Activated CD4-positive, alpha-beta T cell treated with anti-CD3 and anti-CD28 coated beads, Interleukin-2, amount 50 U/mL, for 48 hours (primary cell): ENCODE measurements around the gene ETNK2.

Experiments
- DNase-seq, 2 experiments: peaks; one replicate each; pipeline ENCODE4 v3.0.0-alpha.2; 2020

Gene ETNK2

DNA sequence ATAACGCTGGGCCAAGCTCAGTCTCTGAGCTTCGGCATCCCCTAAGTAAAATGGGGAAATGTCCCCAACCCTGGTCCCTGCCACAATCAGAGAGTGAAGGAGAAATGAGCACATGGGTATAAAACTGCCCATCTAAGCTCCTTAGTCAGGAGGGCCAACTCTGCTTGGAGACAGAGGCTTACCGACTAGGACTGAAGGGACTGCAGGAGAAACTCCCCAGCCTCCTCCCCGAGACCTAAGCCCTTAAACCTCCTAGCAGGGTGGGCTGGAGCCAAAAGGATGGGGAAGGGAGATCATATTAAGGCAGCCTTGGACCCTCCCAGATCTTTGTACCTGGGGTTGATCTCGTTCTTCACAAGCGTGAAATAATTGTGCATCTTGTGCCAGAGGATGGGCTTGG lies 5.5 kb downstream of the ETNK2 start:
- no peak for DNase-seq

- DNase-seq = no peak
Measured at GRCh38 chr1:204145033-204145504, 6.8 kb downstream of the ETNK2 start.

- no peak for DNase-seq
Measured at GRCh38 chr1:204143276-204144041, 8.4 kb downstream of the ETNK2 start.

DNA sequence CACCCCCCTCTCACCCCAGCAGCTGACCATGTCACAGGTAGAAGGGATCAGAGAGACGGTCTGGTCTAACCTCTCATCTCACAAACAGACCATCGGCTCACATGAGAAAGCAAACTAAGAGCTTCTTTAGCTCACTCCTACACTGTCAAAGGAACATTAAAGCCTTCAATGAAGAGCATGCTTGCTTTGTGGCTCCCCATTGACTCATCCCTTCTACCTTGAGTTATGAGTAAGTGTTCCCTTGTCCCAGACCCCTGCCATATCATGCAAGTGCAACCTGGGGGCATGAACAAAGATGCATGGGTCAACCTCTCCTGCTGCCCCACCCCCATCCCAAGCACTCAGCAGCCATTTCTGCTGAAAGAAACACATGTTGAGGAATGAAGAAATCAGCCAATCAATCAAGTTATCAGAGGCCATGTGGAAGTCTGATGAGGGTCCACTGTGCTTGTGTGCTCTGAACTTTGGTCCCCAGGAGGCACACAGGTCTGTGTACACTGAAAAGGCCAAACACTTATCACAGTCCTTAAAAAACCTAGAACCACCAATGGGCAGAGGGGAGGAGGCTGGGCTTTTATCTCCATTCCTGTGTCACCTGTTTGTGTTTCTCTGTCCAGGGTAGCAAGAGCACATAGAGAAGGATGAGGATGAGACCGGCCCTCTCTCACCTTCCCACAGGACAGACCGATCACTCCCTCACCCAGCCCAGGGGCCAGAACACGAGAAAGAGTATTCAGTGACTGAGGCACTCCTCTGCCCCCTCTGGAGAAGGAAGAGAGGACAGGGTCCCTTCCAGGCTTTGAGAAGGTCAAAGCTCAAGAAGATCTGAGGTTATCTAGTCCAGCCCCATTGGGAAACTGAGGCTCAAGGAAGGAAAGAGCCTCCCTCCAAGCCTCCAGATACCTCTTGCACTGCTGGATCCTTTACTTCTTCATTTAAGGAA lies 9.5 kb downstream of the ETNK2 start:
- DNase-seq = no peak

GRCh38 chr1:204141131-204141530 lies 10.7 kb downstream of the ETNK2 start:
- DNase-seq = no peak

DNA sequence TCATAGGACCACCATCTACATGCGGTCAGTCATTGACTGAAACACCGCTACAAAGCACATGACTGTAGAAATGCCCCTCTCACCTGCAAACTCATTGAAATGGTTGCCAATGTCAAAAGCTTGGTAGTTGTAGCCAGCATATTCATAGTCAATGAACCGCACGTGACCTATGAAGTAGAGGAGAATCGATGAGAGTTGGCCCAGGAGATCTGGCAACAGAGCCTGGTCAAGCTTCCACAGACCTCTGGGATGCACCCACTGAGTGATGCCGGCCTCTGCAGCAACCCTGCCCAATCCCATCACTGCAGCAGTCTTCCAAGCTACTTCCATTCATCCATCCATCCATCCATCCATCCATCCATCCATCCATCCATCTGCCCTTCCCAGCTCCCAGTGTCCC lies 11.9 kb downstream of the ETNK2 start:
- DNase-seq = no peak

DNA sequence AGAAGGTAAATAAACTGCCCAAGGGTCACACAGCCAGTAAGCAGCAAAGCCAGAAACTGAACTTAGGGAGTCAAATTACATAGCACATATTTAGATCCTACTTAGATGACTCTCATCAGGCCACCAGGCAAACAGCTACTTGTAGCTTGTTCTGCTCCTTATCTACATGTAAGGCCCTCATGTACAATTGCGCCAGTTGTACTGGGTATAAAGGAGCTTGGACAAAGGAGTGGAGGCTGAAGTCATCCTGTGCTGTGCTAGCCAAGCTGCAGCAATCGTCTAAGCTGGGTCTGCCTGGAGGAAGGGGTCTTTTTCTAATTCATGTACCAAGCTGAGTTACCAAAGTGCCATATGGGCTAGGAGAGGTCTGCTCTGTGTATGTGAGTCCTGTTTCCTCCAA lies 12.8 kb downstream of the ETNK2 start:
- DNase-seq = no peak

DNA sequence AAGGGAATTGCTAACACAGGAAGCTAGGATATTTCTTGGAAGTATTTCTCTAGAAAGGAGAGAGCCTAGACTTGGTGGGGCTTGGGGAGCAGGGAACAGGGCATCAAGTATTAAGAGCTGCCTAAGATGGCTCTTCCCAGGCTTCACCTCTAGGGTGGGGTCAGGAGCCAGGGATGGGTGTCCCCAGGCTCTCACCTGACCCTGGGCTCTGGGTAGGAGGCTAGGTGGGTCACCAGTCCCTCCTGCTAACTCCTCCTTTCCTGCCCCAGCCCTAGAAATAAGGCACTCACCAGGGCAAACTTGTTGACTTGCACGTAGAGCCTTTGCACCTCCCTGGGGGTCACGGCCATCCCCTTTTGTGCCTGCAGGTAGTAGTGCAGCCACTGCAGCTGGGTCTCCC lies 15.0 kb downstream of the ETNK2 start:
- no peak for DNase-seq

DNA sequence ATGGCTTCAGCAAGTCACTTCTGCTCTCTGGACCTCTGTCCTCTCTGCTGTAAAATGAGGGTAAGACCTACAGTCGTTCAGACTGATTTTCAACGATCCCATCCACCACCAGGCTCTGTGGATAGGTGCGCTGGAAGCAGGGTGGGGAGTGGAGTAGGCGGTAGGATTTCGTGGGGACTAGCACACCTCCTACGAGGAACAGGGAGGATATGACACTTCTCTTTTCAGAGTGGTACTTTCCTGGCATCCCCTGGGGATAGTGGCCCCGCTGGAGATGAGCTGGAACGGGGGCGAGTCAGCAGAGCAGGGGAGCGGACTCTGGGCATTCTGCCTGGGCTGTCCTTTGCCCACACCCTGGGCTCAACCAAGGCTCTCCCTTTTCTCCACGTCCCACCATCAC lies 17.7 kb downstream of the ETNK2 start:
- no peak for DNase-seq

DNA sequence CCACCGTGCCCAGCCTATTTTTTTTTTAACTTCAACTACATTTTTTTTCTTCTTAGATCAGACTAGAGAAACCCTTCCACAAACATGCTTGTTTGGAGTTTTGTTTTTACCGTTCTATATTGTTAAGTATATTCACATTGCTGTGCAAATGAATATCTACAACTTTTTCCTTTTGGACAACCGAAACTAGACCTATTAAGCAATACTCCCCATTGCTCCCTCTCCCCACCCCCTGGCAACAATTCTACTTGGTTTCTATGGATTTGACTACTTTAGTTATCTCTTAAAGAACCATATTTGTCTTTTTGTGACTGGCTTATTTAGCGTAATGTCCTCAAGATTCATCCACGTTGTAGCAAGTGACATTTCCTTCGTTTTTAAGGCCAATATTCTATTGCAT lies 19.1 kb downstream of the ETNK2 start:
- no peak for DNase-seq

DNA sequence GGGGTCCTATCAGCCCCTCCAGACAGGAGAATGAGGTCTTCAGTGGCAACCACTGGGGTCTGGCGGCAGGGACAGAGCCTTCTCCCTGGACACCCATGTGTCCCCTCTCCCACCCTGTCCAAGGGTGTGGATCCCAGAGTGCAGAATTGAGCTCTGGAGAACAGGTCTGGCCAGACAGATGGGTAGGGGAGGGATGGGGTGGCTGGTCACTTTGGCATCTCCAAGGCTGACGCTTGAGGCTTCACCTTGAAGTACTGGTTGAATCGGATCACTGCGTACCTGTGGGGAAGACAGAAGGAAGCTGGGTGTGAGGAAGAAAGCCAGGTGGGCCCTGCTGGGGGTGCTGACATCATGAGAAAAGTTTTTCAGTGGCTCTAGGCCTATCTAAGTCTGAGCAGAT lies 19.9 kb downstream of the ETNK2 start:
- no peak for DNase-seq

GRCh38 chr1:204130981-204131892 lies 20.6 kb downstream of the ETNK2 start:
- no peak for DNase-seq

DNA sequence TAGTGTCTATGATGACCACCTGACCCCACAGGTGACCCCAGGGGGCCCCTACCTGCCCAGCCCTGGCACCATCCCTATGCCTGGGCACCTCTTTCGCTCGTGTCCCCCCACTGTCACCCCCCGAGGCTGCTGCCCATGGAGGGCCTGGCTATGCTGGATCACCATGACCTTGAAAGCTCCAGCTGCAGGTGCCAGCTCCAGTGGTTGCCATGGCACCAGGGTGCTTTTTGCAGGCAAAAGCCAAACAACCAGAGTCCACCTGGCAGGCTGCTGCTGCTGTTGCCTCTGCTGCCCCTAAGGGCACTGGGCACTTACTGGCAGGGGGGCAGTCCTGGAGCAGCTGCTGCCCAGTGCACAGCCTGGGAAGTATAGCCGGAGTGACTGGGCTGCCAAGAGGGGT lies 21.7 kb downstream of the ETNK2 start:
- no peak for DNase-seq

GRCh38 chr1:204128964-204129896 lies 22.6 kb downstream of the ETNK2 start:
- DNase-seq = peak; percentile 61 to 70

DNA sequence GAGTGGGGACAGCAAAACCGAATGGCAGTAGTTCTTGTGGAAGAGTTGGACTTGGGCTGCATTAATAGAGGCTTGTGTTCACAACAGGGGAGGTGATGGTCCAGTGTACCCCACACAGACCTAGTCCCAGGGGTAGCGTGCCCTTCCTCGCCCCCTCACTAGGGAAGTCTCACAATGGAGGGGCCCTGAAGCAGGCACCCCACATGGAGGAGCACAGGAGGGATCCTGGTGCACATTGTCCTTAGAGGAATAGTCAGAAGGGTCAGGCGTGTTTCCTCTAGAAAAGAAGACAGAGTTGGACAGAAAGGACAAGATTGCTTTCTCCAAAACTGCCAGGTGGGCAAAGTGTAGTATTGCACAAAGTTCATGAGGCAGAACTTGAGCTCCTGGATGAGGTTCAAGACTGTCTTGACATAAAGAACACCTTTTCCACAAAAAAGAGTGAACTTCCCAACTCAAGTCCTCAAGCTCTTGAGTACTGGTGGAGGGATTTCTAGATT lies 23.3 kb downstream of the ETNK2 start:
- DNase-seq = no peak

GRCh38 chr1:204127597-204128242 lies 24.1 kb downstream of the ETNK2 start:
- peak; percentile 19 to 39 for DNase-seq

- DNase-seq = no peak
Measured at GRCh38 chr1:204126956-204127355, 24.9 kb downstream of the ETNK2 start.

GRCh38 chr1:204126386-204126785 lies 25.5 kb downstream of the ETNK2 start:
- DNase-seq = no peak

- no peak for DNase-seq
Measured at GRCh38 chr1:204125759-204126351, 26.0 kb downstream of the ETNK2 start.

- no peak for DNase-seq
Measured at GRCh38 chr1:204124639-204125038, 27.2 kb downstream of the ETNK2 start.
